SK-N-SH (cell line): Measurements from ENCODE around the gene VPS4B. TPM values are rescaled to one million over a fixed set of nuclear protein-coding genes. Genes with fewer than 3 reads are reported as not detected.

Experiments
- CTCF ChIA-PET: fragments of 300-600, 350-600 bp; formaldehyde crosslinking; extraction: SDS; loops from one replicate; lab custom pipeline; 2021; lab: Yijun Ruan, JAX
- POLR2A ChIA-PET: fragments of 350-600 bp; sonication (Branson Sonifier 250); formaldehyde crosslinking; extraction: SDS; loops from one replicate; lab custom pipeline; 2020; ENCODE audit warnings: antibody characterized with exemption, inconsistent platforms; lab: Yijun Ruan, JAX
- DNase-seq: peaks from one replicate; pipeline ENCODE4 v3.0.0; 2012
- H2AFZ ChIP-seq: fragments of 200-600 bp; sonication (generic); 2 replicates; pipeline ENCODE4 v1.8.1; 2016; ENCODE audit warnings: antibody characterized with exemption, mild to moderate bottlenecking, low read depth
- H3F3A ChIP-seq: fragments of 200-600 bp; sonication (generic); replicated peaks from 2 replicates; pipeline ENCODE3; 2016; ENCODE audit warnings: antibody characterized with exemption, mild to moderate bottlenecking; ENCODE audit not compliant: insufficient read depth
- H3K27ac ChIP-seq, 2 experiments: fragments of 200-500 bp in 1 of 2; fragments of 200-600 bp in 1 of 2; sonication (Bioruptor generic) in 1 of 2; sonication (generic), shearing (Covaris generic) in 1 of 2; 2 replicates each; pipeline versions ENCODE4 v1.5.1 to v1.6.1; 2014 to 2016; ENCODE audit warnings: low read depth in 2 of 2, inconsistent platforms in 1 of 2, low read length in 1 of 2, mild to moderate bottlenecking in 1 of 2, mixed read lengths in 1 of 2
- H3K27me3 ChIP-seq: fragments of 200-600 bp; sonication (generic), shearing (Covaris generic); 2 replicates; pipeline ENCODE4 v1.6.1; 2016; ENCODE audit warnings: mixed run types; ENCODE audit not compliant: insufficient read depth
- H3K36me3 ChIP-seq, 2 experiments: fragments of 200-500 bp in 1 of 2; fragments of 200-600 bp in 1 of 2; sonication (Bioruptor generic) in 1 of 2; sonication (generic) in 1 of 2; replicated peaks in 1 of 2; 2 replicates each; pipeline versions ENCODE3 to v1.5.1; 2014 to 2016; ENCODE audit warnings: low read length in 1 of 2, mild to moderate bottlenecking in 1 of 2; ENCODE audit not compliant: insufficient read depth in 2 of 2, control insufficient read depth in 1 of 2
- H3K4me1 ChIP-seq, 2 experiments: fragments of 200-500 bp in 1 of 2; fragments of 200-600 bp in 1 of 2; sonication (Bioruptor generic) in 1 of 2; sonication (generic), shearing (Covaris generic) in 1 of 2; 2 replicates each; pipeline versions ENCODE4 v1.5.1 to v1.6.1; 2014 to 2016; ENCODE audit warnings: low read depth in 1 of 2, low read length in 1 of 2, mixed run types in 1 of 2; ENCODE audit not compliant: insufficient read depth in 2 of 2, control insufficient read depth in 1 of 2
- H3K4me2 ChIP-seq: fragments of 200-600 bp; sonication (generic), shearing (Covaris generic); 2 replicates; pipeline ENCODE4 v1.6.1; 2017; ENCODE audit warnings: mixed run types
- H3K4me3 ChIP-seq, 2 experiments: fragments of 200-500 bp in 1 of 2; fragments of 200-600 bp in 1 of 2; sonication (Bioruptor generic) in 1 of 2; sonication (generic), shearing (Covaris generic) in 1 of 2; 2 replicates each; pipeline versions ENCODE4 v1.5.1 to v1.8.1; 2014 to 2016; ENCODE audit warnings: low read depth in 2 of 2, inconsistent platforms in 1 of 2, low read length in 1 of 2, mild to moderate bottlenecking in 1 of 2, mixed read lengths in 1 of 2, moderate library complexity in 1 of 2
- H3K79me2 ChIP-seq: fragments of 200-600 bp; sonication (generic); 2 replicates; pipeline ENCODE4 v1.8.1; 2017; ENCODE audit warnings: mild to moderate bottlenecking; ENCODE audit not compliant: insufficient read depth
- H3K9ac ChIP-seq: fragments of 200-600 bp; sonication (generic); 2 replicates; pipeline ENCODE4 v1.6.1; 2017; ENCODE audit warnings: mixed run types
- H3K9me2 ChIP-seq: fragments of 200-600 bp; sonication (generic); 2 replicates; pipeline ENCODE4 v1.6.1; 2017; ENCODE audit warnings: mixed run types
- H3K9me3 ChIP-seq: fragments of 200-600 bp; sonication (generic); 2 replicates; pipeline ENCODE4 v1.6.1; 2017; ENCODE audit warnings: mixed run types, mild to moderate bottlenecking, moderate library complexity
- H4K20me1 ChIP-seq: fragments of 200-600 bp; sonication (generic); 2 replicates; pipeline ENCODE4 v1.6.1; 2017; ENCODE audit warnings: mild to moderate bottlenecking, mixed run types; ENCODE audit not compliant: insufficient read depth
- CHD2 ChIP-seq: fragments of 150-350 bp; IDR thresholded peaks from 2 replicates; pipeline ENCODE4 v1.6.1; 2018; ENCODE audit warnings: low read length; ENCODE audit not compliant: partially characterized antibody
- FOXJ3 ChIP-seq: sonication (generic); formaldehyde crosslinking; IDR thresholded peaks from 2 replicates; pipeline ENCODE4 v1.5.1; 2020; ENCODE audit warnings: mild to moderate bottlenecking, missing genetic modification reagents
- GATA2 ChIP-seq: sonication (generic); formaldehyde crosslinking; IDR thresholded peaks from 2 replicates; pipeline ENCODE4 v1.5.0; 2020; ENCODE audit warnings: mild to moderate bottlenecking, missing genetic modification reagents
- IRF3 ChIP-seq: fragments of 150-350 bp; IDR thresholded peaks from 2 replicates; pipeline ENCODE4 v1.6.1; 2016; ENCODE audit warnings: mild to moderate bottlenecking, low read depth, low read length
- NFIC ChIP-seq: IDR thresholded peaks from 2 replicates; pipeline ENCODE4 v1.4.0; 2012; ENCODE audit warnings: borderline replicate concordance
- POLR2AphosphoS5 ChIP-seq: IDR thresholded peaks from 2 replicates; pipeline ENCODE4 v1.6.1; 2012; ENCODE audit warnings: low read depth, low read length
- RAD21 ChIP-seq: IDR thresholded peaks from 2 replicates; pipeline ENCODE4 v1.6.1; 2012; ENCODE audit warnings: mild to moderate bottlenecking, low read length
- RFX5 ChIP-seq: IDR thresholded peaks from 2 replicates; pipeline ENCODE4 v1.6.1; 2012; ENCODE audit warnings: mild to moderate bottlenecking, improper control_type of control experiment, low read length
- SIN3A ChIP-seq: IDR thresholded peaks from 2 replicates; pipeline ENCODE4 v1.6.1; 2012; ENCODE audit warnings: low read depth, mild to moderate bottlenecking, low read length, moderate library complexity, borderline replicate concordance
- TEAD4 ChIP-seq: IDR thresholded peaks from 2 replicates; pipeline ENCODE4 v1.4.0; 2012; ENCODE audit warnings: mild to moderate bottlenecking, borderline replicate concordance; ENCODE audit not compliant: insufficient read depth
- USF2 ChIP-seq: fragments of 150-350 bp; IDR thresholded peaks from 2 replicates; pipeline ENCODE4 v1.6.1; 2017; ENCODE audit warnings: antibody characterized with exemption, low read length, low read depth, borderline replicate concordance
- YY1 ChIP-seq: IDR thresholded peaks from 2 replicates; pipeline ENCODE4 v1.4.0; 2012; ENCODE audit warnings: low read depth, mild to moderate bottlenecking
- WGBS: methylation state at CpG from one replicate; pipeline ENCODE4 v1.1.6; 2017; ENCODE audit warnings: low lambda C conversion rate; 5-methylcytosine and 5-hydroxymethylcytosine counted together
- polyA plus RNA-seq, 3 experiments: library from polyadenylated mRNA; depleted of rRNA; stranded (reverse); fragments of >200 nt; gene quantifications; 2 replicates each; pipeline ENCODE4 v1.2.3, GENCODE V29; 2012

Gene VPS4B
- polyA plus RNA-seq, 1 of the 3 experiments (the other 2 are of a cell fraction) = 15.0 TPM

- no peaks in the 10 kb centered on the region for H3K27me3 ChIP-seq
- TF ChIP-seq RFX5 (no peak), YY1 (no peak), IRF3 (no peak), TEAD4 (no peak), GATA2 (no peak), USF2 (no peak), POLR2AphosphoS5 (no peak), RAD21 (no peak), NFIC (no peak)
- TF ChIP-seq, all 33 proteins: peak for 0
- Histone ChIP-seq H3K4me2 (no peak overlapping the region), H3K36me3 (peaks cover 70 to 81% of the 10 kb centered on the region in 2 experiments), H3F3A (peaks cover 14% of the 10 kb centered on the region), H3K4me1 (peaks cover 0 to 8% of the 10 kb centered on the region in 2 experiments; a peak in 2 of 4 replicates), H2AFZ (no peak overlapping the region), H4K20me1 (peaks cover 4% of the 10 kb centered on the region; the same call in 1 of the 2 replicates), H3K9me2 (no peaks in the 10 kb centered on the region), H3K79me2 (peaks cover 81% of the 10 kb centered on the region; the same call in 1 of the 2 replicates), H3K9ac (no peak overlapping the region), H3K27ac (no peak overlapping the region), H3K4me3 (no peak overlapping the region), H3K9me3 (no peaks in the 10 kb centered on the region)
- ChIA-PET CTCF (no interaction called here), POLR2A (no interaction called here)
- no peak for DNase-seq
- 92% methylated on average over 5 of the region's 5 CpGs for WGBS
These were observed 13.0 kb downstream of the VPS4B start for GRCh38 chr18:63409301-63409700.

- DNase-seq = no peak
- ChIA-PET CTCF (interaction anchor here (0.6 kb wide), 1 partner anchor 391 kb away, joined by 3 read pairs; no protein-coding TSS in a partner anchor), POLR2A (interaction anchor here (0.6 kb wide), 1 partner anchor 14 kb away, joined by 3 read pairs; the partner anchor contains the start of gene VPS4B)
- Histone ChIP-seq H3K9ac (no peak overlapping the region), H3K27ac (no peak overlapping the region), H3K27me3 (no peaks in the 10 kb centered on the region), H2AFZ (no peak overlapping the region), H3K79me2 (peaks cover 71% of the 10 kb centered on the region; the same call in 1 of the 2 replicates), H4K20me1 (peaks cover 4% of the 10 kb centered on the region; the same call in 1 of the 2 replicates), H3K4me2 (no peak overlapping the region), H3F3A (peaks cover 14% of the 10 kb centered on the region), H3K36me3 (peaks cover 84 to 87% of the 10 kb centered on the region in 2 experiments), H3K9me3 (no peaks in the 10 kb centered on the region), H3K9me2 (no peaks in the 10 kb centered on the region), H3K4me3 (no peak overlapping the region), H3K4me1 (peaks cover 0 to 8% of the 10 kb centered on the region in 2 experiments; a peak in 2 of 4 replicates)
- TF ChIP-seq CHD2 (no peak), FOXJ3 (CRISPR knock-in tag) (no peak), SIN3A (no peak)
- WGBS = 83% methylated on average over 1 of the region's 1 CpG
These were observed 14.5 kb downstream of the VPS4B start for GRCh38 chr18:63407734-63408133.
